ENCODE data around the gene KLK6.

Gene KLK6

GRCh38 chr19:50924586-50924985 is 44.8 kb downstream of the KLK6 start:
- Histone ChIP-seq H3K9me3 (no peaks in the 10 kb centered on the region), H3K27me3 (peaks cover 4% of the 10 kb centered on the region), H3K4me3 (ENCODE audit: low read depth, low read length) (no peak overlapping the region), H3K36me3 (no peaks in the 10 kb centered on the region), H3K4me1 (no peaks in the 10 kb centered on the region; the same call in 1 of the 2 replicates)
- DNase-seq = no peak
- TF ChIP-seq CTCF (IDR thresholded peaks at IDR 0.05; ENCODE audit: low read depth, low read length) = no peak

DNA sequence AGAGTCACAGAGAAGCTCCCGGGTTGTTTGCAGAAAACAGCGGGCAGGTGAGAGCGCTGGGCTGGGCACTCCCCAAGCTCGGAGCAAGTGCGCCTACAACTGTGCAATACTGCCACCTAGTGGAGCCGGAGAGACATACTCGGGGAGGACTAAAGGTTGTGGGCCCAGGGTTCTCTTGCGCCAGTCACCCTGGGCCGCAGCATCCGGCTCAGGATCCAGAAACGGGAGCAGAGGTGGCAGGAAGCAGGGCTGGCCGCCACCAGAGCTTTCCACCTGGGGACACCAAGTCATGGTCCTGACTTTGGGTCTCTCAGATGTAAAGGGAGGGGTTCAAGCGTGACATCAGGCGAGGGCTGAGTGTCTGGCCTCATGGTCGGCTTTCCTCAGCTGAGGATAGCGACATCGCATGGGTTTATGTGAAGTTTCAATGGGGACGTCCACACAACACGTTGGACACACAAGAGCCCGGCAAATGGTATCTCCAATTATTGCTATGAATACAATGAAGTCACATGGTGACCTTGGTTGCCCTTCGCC is 47.0 kb downstream of the KLK6 start:
- Histone ChIP-seq H3K27me3 (no peaks in the 10 kb centered on the region), H3K4me1 (no peaks in the 10 kb centered on the region; the same call in 1 of the 2 replicates), H3K9me3 (no peaks in the 10 kb centered on the region), H3K4me3 (ENCODE audit: low read depth, low read length) (no peak overlapping the region), H3K36me3 (no peaks in the 10 kb centered on the region)
- TF ChIP-seq CTCF (IDR thresholded peaks at IDR 0.05; ENCODE audit: low read depth, low read length) = peak; percentile 87
- peak; percentile 86 for DNase-seq

DNA sequence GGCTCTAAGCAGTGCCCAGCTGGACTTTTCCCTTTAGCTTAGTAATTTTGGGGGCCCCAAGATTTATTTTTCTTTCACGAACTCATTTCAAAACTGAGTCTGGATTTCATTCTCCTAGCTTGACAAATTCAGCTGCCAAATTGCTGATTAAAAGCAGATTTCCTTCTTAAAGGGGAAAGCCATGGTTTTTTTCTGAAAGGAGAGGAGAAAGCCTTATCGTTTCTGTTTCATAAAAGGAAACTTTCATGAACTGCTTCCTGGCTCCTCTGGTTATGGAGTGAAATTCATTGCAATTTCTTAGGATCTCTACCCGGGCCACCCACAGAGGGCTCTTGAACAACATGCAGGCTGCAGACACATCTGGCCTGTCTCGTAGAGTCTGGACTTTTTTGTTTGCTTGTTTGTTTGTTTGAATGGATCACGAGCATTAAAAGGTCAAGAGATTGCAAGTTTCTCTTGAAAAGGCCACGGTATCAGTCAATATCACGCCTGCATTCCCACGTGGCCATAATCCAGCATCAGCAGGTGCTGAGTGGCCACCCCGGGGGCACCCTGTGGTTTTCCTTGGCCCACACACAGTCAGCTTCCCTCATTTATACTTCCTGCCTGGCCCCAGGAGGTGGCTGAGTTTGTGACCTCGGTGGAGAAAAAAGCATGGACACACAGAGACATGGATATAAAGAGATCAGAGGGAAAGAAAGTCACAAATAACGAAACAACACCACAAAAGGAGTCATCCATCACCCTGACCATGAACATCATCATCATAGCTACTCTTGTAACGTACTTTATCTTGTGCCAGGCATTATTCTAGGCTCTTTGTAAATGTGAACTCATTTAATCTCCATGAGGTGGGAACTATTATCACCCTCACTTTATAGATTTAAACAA is 47.7 kb downstream of the KLK6 start:
- TF ChIP-seq CTCF (IDR thresholded peaks at IDR 0.05; ENCODE audit: low read depth, low read length) = no peak
- H3K4me1 ChIP-seq = no peaks in the 10 kb centered on the region; the same call in 1 of the 2 replicates
- H3K27me3 ChIP-seq = no peaks in the 10 kb centered on the region
- no peaks in the 10 kb centered on the region for H3K36me3 ChIP-seq
- DNase-seq = no peak
- H3K9me3 ChIP-seq = no peaks in the 10 kb centered on the region
- H3K4me3 ChIP-seq (ENCODE audit: low read depth, low read length) = no peak overlapping the region

- H3K36me3 ChIP-seq = no peaks in the 10 kb centered on the region
- peaks cover 18% of the 10 kb centered on the region for H3K27me3 ChIP-seq
- no peaks in the 10 kb centered on the region for H3K9me3 ChIP-seq
- no peak overlapping the region for H3K4me3 ChIP-seq (ENCODE audit: low read depth, low read length)
- no peak for DNase-seq
- no peaks in the 10 kb centered on the region for H3K4me1 ChIP-seq
- TF ChIP-seq CTCF (IDR thresholded peaks at IDR 0.05; ENCODE audit: low read depth, low read length) = no peak
These were observed 53.3 kb downstream of the KLK6 start for GRCh38 chr19:50916069-50916468.

DNA sequence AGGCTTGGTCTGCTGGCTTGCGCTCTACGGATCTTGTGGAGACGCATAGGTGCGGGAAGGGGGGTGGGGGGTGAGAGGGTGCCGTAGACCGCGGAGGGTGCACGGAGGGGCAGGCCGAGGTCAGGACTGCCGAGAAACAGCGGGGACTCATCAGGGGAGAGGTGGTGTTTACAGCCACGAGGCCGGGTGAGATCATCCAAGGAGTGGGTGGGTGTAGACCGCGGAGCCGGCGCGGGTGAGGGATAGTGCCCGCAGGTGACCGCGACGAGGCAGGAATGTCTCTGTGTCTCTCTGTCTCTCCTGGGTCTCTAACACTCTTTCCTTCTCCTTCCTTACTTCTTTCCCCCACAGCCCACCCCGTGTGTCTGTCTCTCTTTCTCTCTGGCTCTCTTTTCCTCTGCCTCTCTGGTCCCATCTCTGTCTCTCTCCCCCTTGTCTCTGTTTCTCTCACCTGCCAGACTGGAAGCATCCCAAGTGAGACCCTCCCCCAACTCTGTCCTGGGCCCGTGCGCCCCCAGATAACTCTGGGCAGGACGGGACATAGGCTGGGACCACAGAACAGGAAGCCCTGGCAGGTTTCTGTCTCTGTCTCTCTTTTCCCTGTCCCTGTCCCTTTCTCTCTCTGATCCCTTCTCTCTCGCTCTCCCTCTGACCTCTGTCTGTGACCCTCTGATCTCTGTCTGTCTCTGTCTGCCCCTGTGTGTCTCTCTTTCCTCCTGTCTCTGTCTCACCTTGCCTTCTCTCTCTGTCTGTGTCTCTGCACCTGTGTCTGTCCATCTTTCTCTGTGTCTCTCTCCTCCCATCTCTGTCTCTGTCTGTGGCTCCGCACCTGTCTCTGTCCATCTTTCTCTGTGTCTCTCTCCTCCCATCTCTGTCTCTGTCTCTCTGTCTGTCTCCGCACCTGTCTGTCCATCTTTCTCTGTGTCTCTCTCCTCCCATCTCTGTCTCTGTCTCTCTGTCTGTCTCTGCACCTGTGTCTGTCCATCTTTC is 56.4 kb downstream of the KLK6 start:
- Histone ChIP-seq H3K36me3 (no peaks in the 10 kb centered on the region), H3K27me3 (peaks cover 20% of the 10 kb centered on the region), H3K9me3 (no peaks in the 10 kb centered on the region), H3K4me3 (ENCODE audit: low read depth, low read length) (no peak overlapping the region), H3K4me1 (no peaks in the 10 kb centered on the region)
- DNase-seq = no peak
- no peak for TF ChIP-seq CTCF (IDR thresholded peaks at IDR 0.05; ENCODE audit: low read depth, low read length)

All from BE2C (cell line).